ENCODE results near the gene SLC7A6. TPM values are rescaled to one million over a fixed set of nuclear protein-coding genes. Genes with fewer than 3 reads are reported as not detected.

SLC7A6 gene
- total RNA-seq, 1 donor from 2014 or later = 50.7 TPM

GRCh38 chr16:68328860-68329390, 64.6 kb downstream of the SLC7A6 start:
- Mint-ChIP-seq H3K4me3 (ENCODE audit: unreplicated experiment) (no peak overlapping the region), H3K27me3 (ENCODE audit: unreplicated experiment) (no peaks in the 10 kb centered on the region), H3K27ac (ENCODE audit: unreplicated experiment) (no peak overlapping the region), H3K9me3 (ENCODE audit: unreplicated experiment) (no peaks in the 10 kb centered on the region), H3K4me1 (ENCODE audit: unreplicated experiment) (peaks cover 19% of the 10 kb centered on the region), H3K36me3 (ENCODE audit: unreplicated experiment) (peaks cover 7% of the 10 kb centered on the region)
- no peak for TF ChIP-seq CTCF (IDR thresholded peaks at IDR 0.05)
- no peak for DNase-seq (ENCODE audit: extremely low spot score, unreplicated experiment)

GRCh38 chr16:68331879-68332410, 67.6 kb downstream of the SLC7A6 start:
- H3K9me3 Mint-ChIP-seq (ENCODE audit: unreplicated experiment) = no peaks in the 10 kb centered on the region
- H3K4me1 Mint-ChIP-seq (ENCODE audit: unreplicated experiment) = peaks cover 24% of the 10 kb centered on the region
- no peak for TF ChIP-seq CTCF (IDR thresholded peaks at IDR 0.05)
- no peak for DNase-seq (ENCODE audit: extremely low spot score, unreplicated experiment)
- H3K4me3 Mint-ChIP-seq (ENCODE audit: unreplicated experiment) = no peak overlapping the region
- peaks cover 5% of the 10 kb centered on the region for H3K36me3 Mint-ChIP-seq (ENCODE audit: unreplicated experiment)
- no peaks in the 10 kb centered on the region for H3K27me3 Mint-ChIP-seq (ENCODE audit: unreplicated experiment)
- peak overlapping the region; percentile 81 for H3K27ac Mint-ChIP-seq (ENCODE audit: unreplicated experiment)

DNA sequence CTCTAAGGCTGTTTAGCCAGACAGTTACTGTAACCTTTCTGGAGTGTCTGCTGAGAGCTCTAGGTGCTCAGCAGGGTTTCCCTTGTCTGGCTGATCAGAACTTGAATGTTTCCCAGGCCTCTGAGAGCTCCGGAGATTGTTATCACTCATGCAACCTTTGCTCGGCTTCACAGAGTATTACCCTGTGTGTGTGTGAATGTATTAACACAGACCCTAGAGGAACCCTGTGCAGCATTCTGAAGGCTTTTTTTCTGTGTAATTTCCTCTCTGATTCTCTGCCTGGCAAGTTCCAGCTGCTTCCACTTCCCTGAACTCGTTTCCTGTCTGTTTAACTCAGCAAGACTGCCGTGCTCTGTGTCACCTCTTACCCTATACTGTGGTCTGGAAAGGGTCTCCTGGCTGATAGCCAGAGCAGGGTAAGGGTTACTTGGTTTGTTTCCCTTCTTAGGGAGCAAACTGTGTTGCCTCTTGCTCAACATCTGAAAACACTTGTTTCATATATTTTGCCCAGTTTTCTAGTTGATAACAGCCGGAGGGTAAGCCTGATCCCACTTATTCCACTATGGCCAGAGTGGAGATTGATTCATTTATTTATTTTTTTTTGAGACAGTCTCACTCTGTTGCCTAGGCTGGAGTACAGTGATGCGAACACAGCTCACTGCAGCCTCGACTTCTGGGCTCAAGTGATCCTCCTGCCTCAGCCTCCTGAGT, 68.2 kb downstream of the SLC7A6 start:
- no peak for DNase-seq (ENCODE audit: extremely low spot score, unreplicated experiment)
- Mint-ChIP-seq H3K27me3 (ENCODE audit: unreplicated experiment) (no peaks in the 10 kb centered on the region), H3K27ac (ENCODE audit: unreplicated experiment) (peak overlapping the region; percentile 81), H3K36me3 (ENCODE audit: unreplicated experiment) (peaks cover 10% of the 10 kb centered on the region), H3K4me3 (ENCODE audit: unreplicated experiment) (no peak overlapping the region), H3K4me1 (ENCODE audit: unreplicated experiment) (peaks cover 24% of the 10 kb centered on the region), H3K9me3 (ENCODE audit: unreplicated experiment) (no peaks in the 10 kb centered on the region)
- no peak for TF ChIP-seq CTCF (IDR thresholded peaks at IDR 0.05)

DNA sequence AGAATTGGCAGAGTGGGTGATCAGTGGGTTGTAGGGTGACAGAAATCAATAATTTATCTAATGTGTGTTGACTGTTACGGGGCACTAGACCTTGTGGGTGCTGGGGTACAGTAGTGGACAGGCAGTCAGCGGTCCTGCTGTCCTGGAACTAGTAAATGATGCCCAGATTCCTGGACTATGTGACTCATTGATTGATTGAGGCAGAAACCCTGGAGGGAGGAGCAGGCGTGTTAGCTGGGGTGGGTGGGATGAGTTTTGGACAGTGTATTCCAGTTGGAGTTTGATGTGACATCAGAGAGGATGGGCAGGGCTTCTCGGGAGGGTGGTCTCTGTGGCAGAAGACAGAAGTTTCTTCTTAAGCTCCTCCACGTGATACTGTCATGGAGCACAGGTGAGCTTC, 70.8 kb downstream of the SLC7A6 start:
- Mint-ChIP-seq H3K9me3 (ENCODE audit: unreplicated experiment) (no peaks in the 10 kb centered on the region), H3K4me3 (ENCODE audit: unreplicated experiment) (no peak overlapping the region), H3K27me3 (ENCODE audit: unreplicated experiment) (no peaks in the 10 kb centered on the region), H3K27ac (ENCODE audit: unreplicated experiment) (no peak overlapping the region), H3K4me1 (ENCODE audit: unreplicated experiment) (peaks cover 19% of the 10 kb centered on the region), H3K36me3 (ENCODE audit: unreplicated experiment) (peaks cover 19% of the 10 kb centered on the region)
- no peak for TF ChIP-seq CTCF (IDR thresholded peaks at IDR 0.05)
- DNase-seq (ENCODE audit: extremely low spot score, unreplicated experiment) = no peak

DNA sequence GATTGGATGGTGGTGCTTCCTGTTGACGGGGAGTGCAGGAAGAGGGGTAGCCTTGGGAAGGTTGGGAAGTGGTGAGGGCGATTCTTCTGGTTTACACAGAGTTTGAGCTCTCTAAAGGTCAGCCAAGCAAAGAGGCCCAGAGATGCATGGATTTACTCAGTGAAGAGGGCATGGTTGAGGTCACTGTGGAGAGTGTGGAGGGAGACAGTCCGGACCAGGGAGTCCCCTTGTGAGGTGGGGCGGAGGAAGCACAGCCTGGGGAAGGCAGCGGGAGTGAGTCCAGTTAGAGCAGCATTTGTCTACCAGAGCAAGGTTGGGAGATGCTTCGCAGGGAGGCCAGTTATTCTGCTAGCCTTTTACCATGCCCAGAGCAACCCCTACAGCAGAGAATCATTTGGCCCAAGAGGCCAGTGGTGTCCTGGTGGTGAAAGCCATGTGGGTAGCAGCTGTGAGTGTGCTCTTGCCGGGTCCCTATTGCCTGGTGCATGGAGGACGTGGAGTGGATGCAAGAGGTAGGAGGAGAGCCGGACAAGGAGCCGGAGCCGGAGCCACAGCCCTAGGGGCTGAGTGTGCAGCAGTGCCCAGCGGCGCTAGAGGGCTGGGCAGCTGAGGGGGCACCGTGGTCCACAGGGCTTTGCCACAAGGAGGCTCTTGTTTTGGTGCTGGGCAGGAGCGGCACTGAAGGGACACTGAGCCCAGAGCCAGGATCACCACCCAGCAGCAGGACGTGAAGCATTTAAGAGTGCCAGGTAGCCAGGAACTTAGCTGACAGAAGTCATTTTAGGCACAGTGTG, 74.2 kb downstream of the SLC7A6 start:
- no peaks in the 10 kb centered on the region for H3K27me3 Mint-ChIP-seq (ENCODE audit: unreplicated experiment)

More for the DNA sequence above, 74.2 kb downstream of the SLC7A6 start:
- H3K9me3 Mint-ChIP-seq (ENCODE audit: unreplicated experiment) = no peaks in the 10 kb centered on the region
- peaks cover 7% of the 10 kb centered on the region for H3K4me1 Mint-ChIP-seq (ENCODE audit: unreplicated experiment)
- H3K36me3 Mint-ChIP-seq (ENCODE audit: unreplicated experiment) = peaks cover 31% of the 10 kb centered on the region
- no peak for TF ChIP-seq CTCF (IDR thresholded peaks at IDR 0.05)
- H3K4me3 Mint-ChIP-seq (ENCODE audit: unreplicated experiment) = no peak overlapping the region
- no peak for DNase-seq (ENCODE audit: extremely low spot score, unreplicated experiment)
- no peak overlapping the region for H3K27ac Mint-ChIP-seq (ENCODE audit: unreplicated experiment)
